GM12801 (cell line): ENCODE measurements around the gene CCDC107.

Source experiments
- CTCF ChIP-seq: IDR thresholded peaks from one replicate; pipeline ENCODE4 v1.5.1; 2011; ENCODE audit warnings: control low read depth; ENCODE audit not compliant: insufficient read length; ENCODE audit errors: extremely low read depth

Gene CCDC107

GRCh38 chr9:35691757-35692301, 33.7 kb downstream of the CCDC107 start:
- no peak for TF ChIP-seq CTCF

DNA sequence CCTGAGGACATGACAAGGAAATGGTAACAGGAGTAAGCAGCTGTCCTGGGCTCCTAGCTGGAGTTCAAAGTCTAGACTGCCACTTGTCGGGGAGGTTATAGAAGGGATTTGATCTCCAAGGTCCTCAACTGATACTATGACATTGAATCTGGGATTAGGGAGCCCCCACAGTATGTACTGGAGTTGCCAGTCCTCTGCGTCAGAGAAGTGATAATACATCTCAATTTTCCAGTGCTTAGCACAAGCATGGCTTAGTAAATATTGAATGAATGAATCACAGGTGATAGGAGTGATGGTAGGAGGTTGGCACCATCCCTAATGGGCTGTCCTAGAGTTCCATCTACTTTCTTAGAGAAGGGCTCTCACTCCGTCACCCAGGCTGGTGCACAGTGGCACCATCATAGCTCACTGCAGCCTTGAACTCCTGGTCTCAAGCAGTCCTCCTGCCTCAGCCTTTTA, 37.9 kb downstream of the CCDC107 start:
- no peak for TF ChIP-seq CTCF

- peak; percentile 66 for TF ChIP-seq CTCF
Measured at GRCh38 chr9:35696520-35697215, 38.6 kb downstream of the CCDC107 start.

- TF ChIP-seq CTCF: no peak
Measured at GRCh38 chr9:35697486-35697885, 39.4 kb downstream of the CCDC107 start.

GRCh38 chr9:35698231-35698630, 40.1 kb downstream of the CCDC107 start:
- TF ChIP-seq CTCF: no peak

DNA sequence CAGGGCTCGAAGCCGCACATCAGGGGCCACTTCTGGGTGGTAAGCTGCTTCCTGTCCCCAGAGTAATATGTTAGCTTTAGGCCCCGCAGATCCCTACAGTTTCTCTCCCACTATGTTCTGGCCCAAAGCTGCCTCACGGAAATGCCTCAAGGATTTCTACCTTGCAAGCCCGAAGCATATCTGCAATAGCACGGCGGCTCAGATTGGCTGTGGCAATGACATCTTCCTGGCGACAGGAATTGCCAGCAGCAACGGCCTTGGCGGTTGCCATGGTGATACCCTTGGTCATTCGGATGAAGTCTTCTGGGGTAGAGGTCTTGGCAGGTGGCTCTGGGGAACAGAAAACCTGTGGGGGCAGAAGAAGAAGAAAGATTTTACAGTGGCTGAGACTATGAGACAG, 41.9 kb downstream of the CCDC107 start:
- TF ChIP-seq CTCF: no peak

DNA sequence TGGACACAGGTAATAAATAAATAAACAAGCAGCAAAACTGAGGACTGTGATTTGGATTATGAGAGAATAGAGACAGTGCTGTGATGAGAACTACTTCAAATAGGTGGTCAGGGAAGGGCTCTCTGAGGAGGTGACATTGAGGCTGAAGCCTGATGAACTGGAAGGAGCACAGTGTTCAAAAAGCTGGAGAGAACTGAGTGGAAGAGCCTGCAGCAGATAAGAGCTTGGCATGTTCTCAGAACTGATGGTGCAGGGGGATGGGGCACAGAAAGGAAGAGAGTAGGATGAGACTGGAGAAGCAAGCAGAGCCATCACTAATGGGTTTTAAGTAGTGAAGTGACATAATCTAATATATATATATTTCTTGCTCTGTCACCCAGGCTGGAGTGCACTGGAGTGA, 42.9 kb downstream of the CCDC107 start:
- TF ChIP-seq CTCF: no peak
